Middle frontal gyrus (tissue), 1 donor: ENCODE results near the gene AKAP3.

Source experiments
- DNase-seq: peaks from one replicate; pipeline ENCODE4 v3.0.0-alpha.2; 2015; ENCODE audit warnings: low spot score; ENCODE audit errors: extremely low spot score

AKAP3 gene

DNA sequence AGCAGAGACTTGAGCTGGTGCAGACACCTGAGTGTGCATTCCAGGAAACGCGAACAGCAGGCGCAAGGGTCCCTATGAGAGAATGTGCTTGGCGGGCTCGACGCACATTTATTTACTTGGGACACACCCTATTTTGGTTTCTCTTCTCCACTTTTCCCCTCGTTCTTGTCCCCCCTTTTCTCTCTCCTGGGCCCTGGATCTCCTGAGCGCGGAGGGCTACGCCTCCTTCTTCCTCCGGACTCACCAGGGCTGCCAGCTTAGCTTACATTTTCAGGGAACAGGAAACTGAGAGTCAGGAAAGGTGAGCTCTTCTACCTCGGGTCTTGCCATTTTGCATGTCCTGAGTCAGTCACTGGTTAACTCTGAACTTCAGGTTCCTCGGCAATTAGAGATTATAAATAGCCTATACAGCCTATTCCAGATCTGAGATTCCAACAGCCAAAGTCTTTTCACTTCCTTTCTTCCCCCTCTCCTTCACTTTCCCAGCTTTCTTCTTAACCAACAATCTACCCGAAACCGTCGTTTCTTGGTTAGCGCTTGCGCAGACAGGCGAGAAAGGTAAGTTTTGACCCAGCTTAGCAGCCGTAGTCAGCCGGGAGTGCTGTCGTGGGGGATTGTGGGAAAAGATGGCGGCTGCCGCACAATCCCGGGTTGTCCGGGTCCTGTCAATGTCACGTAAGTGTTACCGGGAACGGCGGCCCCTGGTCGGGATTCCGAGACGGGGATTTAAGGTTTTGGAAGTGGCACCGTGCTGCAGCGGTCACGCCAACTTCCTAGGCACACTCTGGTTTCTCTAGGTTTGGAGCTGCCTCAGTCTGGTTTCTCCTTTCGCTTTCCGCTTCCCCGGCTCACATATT is at the start of gene AKAP3, which contains the start of gene NDUFA9:
TSS of gene AKAP3 (minus strand) at position 551 of the 857 bp plus-strand sequence. CDS start 10,855 bp downstream, outside the sequence.
TSS of gene NDUFA9 (plus strand) at position 614 of the 857 bp plus-strand sequence. CDS start at position 627, 13 bp downstream.
- peak; percentile 89 for DNase-seq

DNA sequence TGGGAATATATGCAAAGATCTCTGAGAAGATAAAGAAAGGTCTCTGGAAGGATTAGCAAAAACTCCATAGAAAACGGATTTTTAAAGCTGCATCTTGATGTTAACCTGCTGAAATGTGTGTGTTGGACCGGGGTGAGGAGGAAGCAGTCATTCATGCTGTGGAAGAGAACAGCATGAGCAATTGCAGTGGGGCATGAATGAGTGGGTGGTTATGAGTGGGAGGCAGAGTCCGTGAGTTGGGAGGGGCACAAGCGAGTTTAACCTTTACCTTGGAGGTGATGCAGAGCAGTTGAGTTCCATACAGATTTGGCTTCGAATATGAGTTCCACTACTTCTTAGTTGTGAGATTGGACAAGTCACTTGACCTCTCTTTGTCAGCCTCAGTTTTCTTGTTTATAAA is 41.9 kb upstream of the AKAP3 start:
- DNase-seq: no peak

DNA sequence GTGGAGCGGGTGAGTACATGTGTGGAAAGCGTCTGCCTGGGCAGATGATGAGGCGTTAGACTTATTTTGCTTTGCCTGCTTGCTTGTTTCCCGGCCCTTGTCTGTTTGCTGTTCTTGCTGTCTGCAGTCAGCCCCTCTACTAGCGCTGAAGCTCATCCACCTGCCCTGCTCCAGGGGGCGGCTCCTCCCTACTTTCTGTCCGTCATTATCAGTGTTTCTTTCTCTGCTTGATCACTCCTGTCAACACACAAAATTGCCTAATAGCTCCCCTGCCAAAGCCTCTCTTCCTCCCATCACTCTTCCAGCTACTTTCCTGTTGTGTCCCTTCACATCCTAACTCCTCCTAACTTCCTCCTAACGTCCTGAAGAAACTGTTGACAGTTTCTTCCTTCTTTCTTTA is 36.5 kb upstream of the AKAP3 start:
- no peak for DNase-seq

DNA sequence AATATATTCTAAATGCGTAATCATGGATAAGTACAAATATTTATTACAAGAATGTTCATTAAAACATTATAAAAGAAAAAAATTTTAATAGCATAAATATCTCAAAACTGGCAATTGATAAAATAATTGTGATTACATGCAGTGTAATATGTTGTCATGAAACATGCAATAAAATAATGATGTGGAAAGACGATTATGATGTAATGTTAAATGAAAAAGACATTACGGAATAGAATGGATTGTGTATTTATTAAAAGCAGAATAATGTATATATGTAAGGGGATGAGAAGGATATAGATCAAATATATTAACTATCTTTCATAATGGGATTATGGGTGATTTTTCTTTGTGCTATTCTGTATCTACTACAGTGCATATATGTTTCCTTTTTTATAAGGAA is 32.9 kb upstream of the AKAP3 start:
- DNase-seq: no peak

DNA sequence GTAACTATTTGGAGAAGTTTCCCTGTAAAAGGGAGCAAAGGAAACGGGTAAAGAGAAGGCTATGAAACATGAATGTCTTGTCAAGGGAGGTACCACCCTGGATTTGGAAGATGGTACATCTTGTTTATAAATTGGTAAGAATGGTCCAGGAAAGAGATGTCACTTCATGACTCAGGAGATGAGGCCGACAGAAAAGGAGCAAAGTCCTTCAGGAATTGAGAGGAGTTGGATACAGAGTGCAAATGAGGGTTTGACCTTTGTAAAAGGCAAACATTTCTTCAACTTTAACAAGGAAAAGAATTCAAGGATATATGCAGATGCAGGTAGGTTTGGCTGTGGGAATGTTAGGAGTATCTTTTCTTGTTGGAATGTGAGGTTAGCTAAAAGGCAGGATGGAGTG is 30.9 kb upstream of the AKAP3 start:
- no peak for DNase-seq

DNA sequence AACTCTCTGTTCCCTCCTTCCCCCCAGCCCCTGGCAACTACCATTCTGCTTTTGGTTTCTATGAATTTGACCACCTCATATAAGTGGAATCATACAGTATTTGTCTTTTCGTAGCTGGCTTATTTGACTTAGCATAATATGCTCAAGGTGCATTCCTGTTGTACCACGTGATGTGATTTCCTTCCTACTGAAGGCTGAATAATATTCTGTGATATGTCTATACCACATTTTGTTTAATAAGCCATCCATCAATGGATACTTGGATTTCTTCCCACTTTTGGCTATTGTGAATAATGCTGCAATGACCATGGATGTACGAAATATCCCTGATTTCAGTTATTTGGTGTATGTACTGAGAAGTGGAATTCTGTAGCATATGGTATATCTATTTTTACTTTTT is 16.4 kb upstream of the AKAP3 start:
- DNase-seq: no peak

DNA sequence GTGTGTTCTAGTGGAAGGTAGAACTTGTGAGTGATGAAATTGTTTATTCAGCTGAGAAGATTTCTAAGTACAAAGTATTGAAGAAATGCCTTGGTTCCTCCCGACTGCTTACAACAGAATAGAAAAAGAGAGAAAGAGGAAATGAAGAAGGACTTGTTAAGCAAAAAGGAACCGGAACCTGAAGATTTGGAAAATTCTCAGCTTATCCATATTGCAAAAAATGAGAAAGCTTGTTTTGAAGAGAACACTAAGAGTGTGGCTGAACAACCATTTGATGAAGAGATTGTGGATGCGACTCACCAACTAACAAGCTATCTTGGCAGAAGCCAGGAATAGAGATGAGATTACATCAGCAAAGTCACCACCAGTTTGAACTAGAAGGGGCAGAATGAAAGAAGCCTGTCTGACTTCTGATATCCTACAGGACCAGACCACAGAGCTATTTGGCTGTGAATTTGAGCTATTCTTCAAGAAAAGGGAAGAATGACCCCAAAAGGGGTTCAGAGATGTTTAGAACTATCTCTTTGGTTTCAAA is 15.2 kb upstream of the AKAP3 start:
- DNase-seq: no peak

DNA sequence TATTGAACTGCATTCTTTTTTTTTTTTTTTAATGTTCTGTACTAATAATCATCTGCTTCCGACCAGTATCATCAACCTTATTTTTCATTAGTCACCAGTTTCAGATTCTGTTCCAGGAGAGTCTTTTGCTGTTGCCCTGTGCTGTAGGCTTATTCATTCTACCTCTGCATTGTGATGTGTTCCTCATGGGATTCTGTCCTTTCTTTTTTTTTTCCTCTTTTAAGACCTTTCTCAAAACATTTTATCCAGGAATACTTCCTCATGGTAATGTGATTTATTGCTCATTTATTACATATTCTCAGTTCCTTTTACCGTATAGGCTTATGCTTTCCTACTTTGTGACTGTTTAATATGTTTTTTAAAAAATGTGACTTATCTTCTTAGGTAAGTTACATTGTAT is 4.8 kb upstream of the AKAP3 start:
- no peak for DNase-seq

DNA sequence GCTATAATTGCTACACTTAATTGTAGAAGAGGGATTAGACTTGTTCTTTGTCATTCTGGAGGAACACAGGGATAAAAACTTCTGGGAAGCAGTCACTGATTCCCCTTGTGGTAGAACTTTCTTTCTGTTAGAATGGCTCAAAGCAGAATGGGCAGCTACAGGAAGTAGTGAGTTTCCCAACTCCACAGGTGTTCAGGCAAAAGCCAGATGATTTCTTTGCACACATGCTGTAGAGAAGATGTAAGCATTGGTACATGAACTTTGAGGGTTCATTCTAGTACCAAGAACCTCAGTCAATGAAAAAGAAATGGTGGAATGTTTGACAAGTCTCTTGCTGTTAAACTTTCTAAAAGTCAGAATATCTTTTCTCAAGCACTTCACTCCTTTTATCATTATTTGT is 4.4 kb upstream of the AKAP3 start:
- DNase-seq: no peak

DNA sequence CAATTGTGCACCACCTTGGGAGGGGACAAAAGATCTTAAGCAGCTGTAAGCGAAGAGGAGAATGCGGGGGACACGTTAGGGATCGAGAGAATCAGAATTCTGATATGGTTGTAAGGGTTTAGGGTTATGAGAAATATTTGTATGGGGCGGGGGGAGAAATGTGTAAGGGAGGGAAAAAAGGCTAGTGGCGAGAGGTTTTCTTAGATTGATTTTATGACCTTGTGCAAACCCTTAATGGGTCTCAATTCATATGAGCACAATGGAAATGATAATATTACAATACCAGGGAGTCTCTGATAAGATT is 459 bp upstream of the AKAP3 start:
- DNase-seq: no peak

DNA sequence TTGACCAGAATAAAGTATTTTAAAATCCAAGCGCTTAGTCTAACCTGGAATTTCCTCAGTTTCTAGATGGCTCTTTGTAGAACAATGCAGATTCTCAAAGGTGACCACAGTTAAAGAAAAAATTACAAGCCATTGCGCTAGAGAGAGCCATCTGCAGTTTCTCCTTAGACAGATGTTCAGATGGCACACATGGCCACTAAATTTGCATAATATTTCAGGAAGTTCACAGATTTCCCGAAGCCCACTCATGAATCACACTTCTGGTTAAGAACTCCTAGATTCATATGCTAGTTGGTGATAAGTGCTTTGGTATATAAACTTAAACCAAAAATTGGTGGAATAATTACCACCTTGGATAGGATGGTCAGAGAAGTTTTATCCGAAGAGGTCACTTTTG is 749 bp downstream of the AKAP3 start:
- no peak for DNase-seq

DNA sequence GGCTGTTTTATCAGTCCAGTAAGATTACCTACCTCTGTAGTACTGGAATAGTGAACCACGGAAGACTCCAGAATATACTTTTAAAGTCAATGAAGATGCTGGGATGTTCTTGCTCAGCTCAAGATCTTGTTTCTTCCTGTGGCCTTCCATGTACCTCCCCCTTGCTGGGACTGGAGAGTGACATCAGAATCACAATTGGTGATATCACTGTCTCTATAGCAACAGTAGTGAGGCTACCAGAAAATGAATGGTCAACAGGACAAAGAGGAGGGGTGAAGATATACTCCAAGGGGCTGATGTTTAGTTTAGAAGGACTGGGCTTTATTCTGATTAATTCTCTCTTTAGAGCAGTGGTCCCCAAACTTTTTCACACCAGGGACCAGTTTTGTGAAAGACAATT is 3.8 kb downstream of the AKAP3 start:
- no peak for DNase-seq

DNA sequence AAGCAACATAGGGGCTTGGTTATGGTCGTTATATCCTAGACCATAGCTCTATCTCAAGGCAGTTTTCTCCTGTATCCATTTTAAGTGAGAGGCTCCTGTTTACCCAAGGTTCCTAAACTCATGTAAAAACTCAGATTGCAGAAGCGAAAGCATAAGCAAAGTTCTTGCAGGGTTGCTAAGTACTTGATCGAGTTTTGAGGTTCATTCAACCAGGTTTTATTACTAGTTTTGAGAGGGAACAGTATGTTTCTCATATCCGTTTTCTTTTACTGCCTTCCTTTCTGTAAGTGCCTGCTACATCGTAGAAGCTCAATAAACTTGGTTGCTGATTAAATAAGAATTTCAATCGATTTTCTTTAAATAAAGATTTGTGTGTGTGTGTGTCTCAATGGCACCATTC is 5.1 kb downstream of the AKAP3 start:
- DNase-seq: no peak

DNA sequence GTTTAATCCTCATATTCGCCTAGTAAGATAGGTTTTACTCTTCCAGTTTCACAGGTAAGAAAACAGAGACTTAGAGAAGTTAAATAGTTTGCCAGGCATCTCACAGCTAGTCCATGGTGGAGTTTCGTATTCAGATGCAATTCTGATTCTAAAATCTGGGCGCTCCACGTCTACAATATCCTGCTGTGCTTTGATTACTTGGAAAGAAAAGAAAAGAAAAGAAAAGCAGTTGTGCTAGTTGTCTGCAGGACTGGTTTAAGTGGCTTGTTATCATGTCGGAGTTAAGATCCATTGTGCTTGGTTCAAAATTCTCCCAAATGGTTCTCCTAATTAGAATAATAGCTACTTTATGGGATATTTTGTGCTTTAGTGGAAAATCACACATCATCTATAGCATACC is 18.6 kb downstream of the AKAP3 start:
- no peak for DNase-seq

DNA sequence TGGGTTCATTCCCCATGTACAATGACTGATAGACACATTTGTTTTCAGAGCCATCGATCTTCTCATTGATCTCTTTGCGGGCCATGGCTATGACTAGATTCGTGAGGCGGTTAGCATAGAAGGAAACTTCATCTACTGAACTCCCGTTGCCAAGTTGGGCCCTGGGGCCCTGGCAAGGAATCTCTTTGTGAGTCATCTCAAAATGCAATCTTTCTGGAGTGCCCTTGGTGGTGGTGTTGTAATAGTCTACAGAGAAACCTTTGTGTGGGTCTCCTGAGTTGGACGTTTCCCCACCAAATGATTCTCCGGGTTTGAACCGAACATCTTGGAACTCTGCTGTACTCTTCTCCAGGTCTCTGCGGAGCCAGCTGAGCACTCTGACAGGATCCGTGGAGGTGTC is 20.4 kb downstream of the AKAP3 start:
- no peak for DNase-seq

DNA sequence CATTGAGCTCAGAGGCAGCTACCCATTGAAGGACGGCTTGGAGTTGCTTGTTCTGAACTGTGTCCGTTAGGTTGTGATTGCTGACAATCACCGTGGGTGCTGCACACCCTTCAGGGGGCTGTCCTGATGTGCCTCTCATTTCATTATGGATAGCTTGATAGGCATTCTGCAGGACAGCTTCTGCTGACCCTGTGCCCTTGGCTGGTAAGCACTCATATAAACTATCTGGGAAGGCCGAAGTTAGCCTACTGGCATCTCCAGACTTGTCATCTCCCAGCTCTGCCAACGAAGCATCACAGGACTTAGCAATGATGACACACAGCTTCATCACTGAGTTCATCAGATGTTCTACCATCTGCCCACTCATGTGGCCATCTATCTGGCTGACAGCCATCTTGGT is 22.3 kb downstream of the AKAP3 start:
- no peak for DNase-seq

DNA sequence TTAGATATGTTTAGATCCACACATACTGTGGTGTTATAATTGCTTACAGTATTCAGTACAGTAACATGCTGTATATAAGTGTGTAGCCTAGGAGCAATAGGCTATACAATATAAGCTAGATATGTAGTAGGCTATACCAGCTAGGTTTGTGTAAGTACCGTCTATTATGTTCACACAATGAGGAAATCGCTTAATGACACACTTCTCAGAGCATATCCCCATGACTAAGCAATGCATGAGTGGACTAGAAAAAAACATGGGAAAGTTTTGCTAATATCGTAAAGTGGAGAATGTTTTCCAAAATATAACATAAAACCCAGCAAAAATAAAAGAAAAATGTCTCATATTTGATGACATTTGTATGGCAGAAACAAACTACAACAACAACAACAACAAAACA is 27.3 kb downstream of the AKAP3 start:
- no peak for DNase-seq

DNA sequence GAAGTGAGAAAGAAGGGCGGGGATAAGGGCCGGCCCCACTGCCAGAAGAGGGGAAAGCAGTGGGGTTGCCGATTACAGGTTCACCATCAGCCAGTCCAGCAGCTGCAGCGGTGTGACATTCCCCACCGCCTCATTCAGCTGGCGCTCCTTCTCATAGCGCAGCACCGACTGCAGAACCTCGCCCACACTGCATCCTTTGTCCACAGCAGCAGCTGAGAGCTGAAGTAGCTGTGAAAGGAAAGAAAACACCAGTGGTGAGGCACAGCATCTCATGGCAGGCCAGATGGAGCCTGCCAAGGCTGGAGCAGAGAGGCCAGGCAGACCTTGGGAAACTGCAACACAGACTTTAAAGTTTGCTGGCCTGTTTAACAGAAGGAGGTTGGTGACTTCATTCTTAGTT is 33.2 kb downstream of the AKAP3 start:
- DNase-seq: no peak

DNA sequence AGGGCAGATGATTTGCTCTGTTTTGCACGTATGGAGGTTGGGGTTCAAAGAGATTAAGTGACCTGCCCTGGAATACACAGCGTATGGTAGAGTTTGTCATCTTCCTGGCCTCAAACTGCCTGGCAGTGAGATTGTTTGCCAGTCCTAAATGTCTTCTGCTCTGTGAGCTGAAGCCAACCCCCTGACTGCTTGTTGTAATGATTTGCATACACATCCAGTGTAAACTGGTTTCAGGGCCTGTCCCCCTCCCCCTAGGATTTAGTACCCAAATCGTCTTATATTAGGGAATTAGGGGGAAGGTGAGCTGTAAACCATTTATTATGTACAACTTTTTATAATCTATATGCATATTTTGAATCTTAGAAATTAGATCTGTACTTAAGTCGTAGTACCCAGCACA is 38.4 kb downstream of the AKAP3 start:
- DNase-seq: no peak

DNA sequence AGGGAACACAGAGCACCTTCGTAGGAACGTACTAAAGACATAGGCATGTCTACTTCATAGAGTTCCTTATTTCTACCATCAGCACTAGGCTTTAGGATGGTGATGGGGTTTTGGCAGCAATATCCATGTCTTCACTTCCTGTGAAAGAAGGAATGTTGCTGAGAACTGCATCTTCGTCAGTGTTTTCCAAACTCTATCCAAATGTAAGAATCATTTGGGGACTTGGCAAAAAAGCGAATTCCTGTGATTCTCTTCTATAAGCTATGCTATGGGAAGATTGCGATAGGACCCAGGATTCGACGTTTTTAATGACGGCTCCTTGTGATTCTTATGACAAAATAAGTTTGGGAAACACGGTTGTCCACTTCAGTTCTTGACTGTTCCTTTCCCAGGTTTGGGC is 39.8 kb downstream of the AKAP3 start:
- DNase-seq: no peak

DNA sequence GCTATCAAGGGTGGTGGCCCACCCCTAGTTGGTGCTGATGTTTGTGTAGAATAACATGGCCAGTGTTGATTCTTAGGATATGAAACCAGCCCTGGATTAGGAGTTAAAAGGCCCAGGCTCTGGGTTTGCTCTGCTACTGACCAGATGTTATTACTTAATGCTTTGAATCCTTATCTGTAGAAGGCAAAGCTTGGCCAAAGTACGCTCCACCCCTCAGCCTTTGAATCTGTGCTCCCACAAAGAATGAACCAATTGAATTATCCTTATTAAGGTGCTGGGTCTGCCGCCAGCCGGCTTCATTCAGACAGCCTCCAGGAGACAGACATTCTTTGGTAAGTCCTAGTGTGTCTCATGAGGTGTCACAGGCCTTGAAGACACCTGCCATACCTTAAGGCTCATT is 41.8 kb downstream of the AKAP3 start:
- DNase-seq: no peak

DNA sequence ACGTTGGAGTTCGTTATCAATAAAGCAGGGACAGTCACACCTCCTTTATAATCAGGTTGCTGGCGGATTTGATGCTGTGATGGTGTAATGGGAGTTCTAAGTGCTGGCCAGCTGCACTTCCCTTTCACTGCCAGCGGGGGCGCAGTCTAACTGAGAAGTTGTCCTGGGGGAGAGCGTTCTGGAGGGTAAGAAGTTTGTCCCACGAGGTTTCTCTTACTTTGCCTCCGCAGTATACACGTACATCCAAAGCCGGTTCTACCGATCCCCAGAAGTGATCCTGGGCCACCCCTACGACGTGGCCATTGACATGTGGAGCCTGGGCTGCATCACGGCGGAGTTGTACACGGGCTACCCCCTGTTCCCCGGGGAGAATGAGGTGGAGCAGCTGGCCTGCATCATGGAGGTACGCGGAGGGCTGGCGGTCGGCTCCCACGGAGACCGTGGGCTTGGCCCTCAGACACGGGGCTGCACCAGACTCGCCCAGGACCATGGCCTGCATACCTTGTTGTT is 44.1 kb downstream of the AKAP3 start:
- peak; percentile 86 for DNase-seq

DNA sequence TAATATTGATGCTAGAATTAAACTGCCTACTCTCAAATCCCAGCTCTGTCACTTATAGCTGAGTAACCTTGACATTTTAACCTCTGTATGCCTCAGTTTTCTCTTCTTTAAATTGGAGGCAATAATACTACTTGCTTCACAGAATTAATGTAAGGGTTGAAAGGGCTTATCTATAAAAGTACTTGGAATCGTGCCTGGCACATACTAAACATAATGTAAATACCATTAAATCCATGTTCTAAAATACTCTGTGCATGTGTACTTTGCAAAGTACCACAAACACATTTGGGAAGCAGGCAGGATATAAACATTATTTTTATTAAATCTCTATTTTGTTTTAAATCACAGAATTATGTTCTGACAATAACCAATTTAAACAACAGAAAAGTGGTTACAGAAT is 44.9 kb downstream of the AKAP3 start:
- DNase-seq: no peak
